AG04449 (cell line): ENCODE data around the gene NDUFAF8.

ENCODE experiments used
- CTCF ChIA-PET: fragments of 350-600 bp; formaldehyde crosslinking; extraction: SDS; loops from one replicate; lab custom pipeline; 2021; ENCODE audit warnings: antibody characterized with exemption; lab: Yijun Ruan, JAX
- POLR2A ChIA-PET: fragments of 400-600, 350-600 bp; formaldehyde crosslinking; extraction: SDS; loops from one replicate; lab custom pipeline; 2020; ENCODE audit warnings: antibody characterized with exemption, inconsistent platforms; lab: Yijun Ruan, JAX
- DNase-seq: peaks from one replicate; pipeline ENCODE4 v3.0.0-alpha.2; 2010; ENCODE audit warnings: low read depth, low spot score
- H3K4me3 ChIP-seq: 2 replicates; pipeline ENCODE4 v1.5.1; 2011; ENCODE audit warnings: low read depth, mild to moderate bottlenecking, control low read depth, low read length
- CTCF ChIP-seq: IDR thresholded peaks from one replicate; pipeline ENCODE4 v1.5.1; 2011; ENCODE audit warnings: mild to moderate bottlenecking, moderate library complexity, low read length, control low read depth, inconsistent platforms; ENCODE audit not compliant: insufficient read depth; ENCODE audit errors: missing control alignments

The NDUFAF8 gene

GRCh38 chr17:81199482-81199830 is 39.7 kb upstream of the NDUFAF8 start:
- ChIA-PET CTCF (interaction anchor here (1.8 to 5.5 kb wide), 3 partner anchors 11 to 57 kb away, joined by 5 to 36 read pairs (median 28); no protein-coding TSS in a partner anchor), POLR2A (no interaction called here)
- TF ChIP-seq CTCF, result no peak
- no peak for DNase-seq
- no peak overlapping the region for H3K4me3 ChIP-seq

GRCh38 chr17:81200201-81200600 is 38.9 kb upstream of the NDUFAF8 start:
- CTCF ChIA-PET, result interaction anchor here (0.9 to 5.5 kb wide), 11 partner anchors 8 to 228 kb away, joined by 3 to 36 read pairs (median 5); partner anchors contain the start of gene CEP131
- no peak for TF ChIP-seq CTCF
- no peak overlapping the region for H3K4me3 ChIP-seq
- POLR2A ChIA-PET, result no interaction called here
- no peak for DNase-seq

- peak; percentile 47 for TF ChIP-seq CTCF
- H3K4me3 ChIP-seq, result no peak overlapping the region
- DNase-seq, result peak; percentile 14
- POLR2A ChIA-PET, result no interaction called here
- CTCF ChIA-PET, result interaction anchor here (0.8 to 5.5 kb wide), 14 partner anchors 8 to 229 kb away, joined by 3 to 36 read pairs (median 4); partner anchors contain the start of gene CEP131
Observed at GRCh38 chr17:81200695-81201580, 38.2 kb upstream of the NDUFAF8 start.

- POLR2A ChIA-PET, result no interaction called here
- CTCF ChIA-PET, result interaction anchor here (2.5 to 5.5 kb wide), 3 partner anchors 14 to 100 kb away, joined by 10 to 36 read pairs (median 28); no protein-coding TSS in a partner anchor
- no peak for TF ChIP-seq CTCF
- no peak overlapping the region for H3K4me3 ChIP-seq
- DNase-seq, result no peak
Observed at GRCh38 chr17:81202318-81202717, 36.8 kb upstream of the NDUFAF8 start.

GRCh38 chr17:81203136-81203535 is 36.0 kb upstream of the NDUFAF8 start:
- CTCF ChIA-PET, result interaction anchor here (0.8 to 5.5 kb wide), 2 partner anchors 15 to 59 kb away, joined by 3 to 36 read pairs; no protein-coding TSS in a partner anchor
- POLR2A ChIA-PET, result no interaction called here

More at GRCh38 chr17:81203136-81203535, 36.0 kb upstream of the NDUFAF8 start:
- no peak for TF ChIP-seq CTCF
- no peak overlapping the region for H3K4me3 ChIP-seq
- DNase-seq, result no peak
